GM18511 (cell line): ENCODE results near the gene ODF4.
A peak's percentile ranks its signal among the peaks of the same experiment; 100 is the strongest.
"Not testable (repeated sequence)": the region's sequence is repeated elsewhere in the genome, so short reads cannot be mapped to it uniquely, and the experiment has no call there.

Source experiments
- ATAC-seq: cut with Tn5 transposase; IDR thresholded peaks from one replicate; pipeline ENCODE4 v1.9.1; 2021; ENCODE audit warnings: mild to moderate bottlenecking, moderate library complexity; ENCODE audit not compliant: unreplicated experiment

Gene ODF4

GRCh38 chr17:8365143-8365542 lies 25.5 kb downstream of the ODF4 start:
- no peak for ATAC-seq

GRCh38 chr17:8366231-8366630 lies 26.6 kb downstream of the ODF4 start:
- no peak for ATAC-seq

DNA sequence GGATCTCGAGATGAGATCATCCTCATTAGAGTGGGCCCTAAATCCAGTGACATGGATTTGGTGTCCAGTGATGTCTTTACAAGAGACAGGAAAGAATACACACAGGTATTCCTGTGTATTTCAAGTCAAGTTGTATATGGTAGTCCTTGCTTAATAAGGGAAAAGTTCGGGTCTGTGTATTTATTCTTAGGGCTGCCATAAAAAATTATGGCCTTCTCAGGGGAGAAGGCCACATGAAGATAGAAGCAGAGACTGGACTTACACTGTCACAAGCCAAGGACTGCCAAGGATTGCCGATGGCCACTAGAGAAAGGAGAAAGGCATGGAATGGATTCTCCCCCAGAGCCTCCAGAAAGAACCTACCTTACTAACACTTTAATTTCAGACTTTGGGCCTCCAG lies 28.6 kb downstream of the ODF4 start:
- ATAC-seq = no peak

- ATAC-seq = no peak
Measured at GRCh38 chr17:8369944-8370343, 30.3 kb downstream of the ODF4 start.

DNA sequence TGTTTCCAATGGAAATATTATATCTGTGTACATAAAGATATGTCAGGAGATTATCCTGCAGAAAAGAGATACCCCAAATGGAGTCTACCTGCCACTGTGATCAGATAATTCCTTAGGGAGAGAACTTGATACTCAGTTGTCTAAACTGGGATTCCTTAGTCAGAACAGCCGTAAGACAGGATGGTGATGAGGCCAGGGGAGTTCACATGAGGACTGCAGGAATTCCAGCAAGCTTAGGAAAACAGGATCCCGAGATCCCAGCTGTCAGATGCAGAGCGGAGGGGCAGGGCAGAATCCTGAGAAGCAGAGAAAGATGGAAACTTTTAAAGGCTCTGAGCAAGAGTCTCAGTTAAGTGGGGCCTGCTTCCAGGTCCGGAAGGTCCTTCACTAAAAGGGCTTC lies 32.1 kb downstream of the ODF4 start:
- ATAC-seq = no peak

DNA sequence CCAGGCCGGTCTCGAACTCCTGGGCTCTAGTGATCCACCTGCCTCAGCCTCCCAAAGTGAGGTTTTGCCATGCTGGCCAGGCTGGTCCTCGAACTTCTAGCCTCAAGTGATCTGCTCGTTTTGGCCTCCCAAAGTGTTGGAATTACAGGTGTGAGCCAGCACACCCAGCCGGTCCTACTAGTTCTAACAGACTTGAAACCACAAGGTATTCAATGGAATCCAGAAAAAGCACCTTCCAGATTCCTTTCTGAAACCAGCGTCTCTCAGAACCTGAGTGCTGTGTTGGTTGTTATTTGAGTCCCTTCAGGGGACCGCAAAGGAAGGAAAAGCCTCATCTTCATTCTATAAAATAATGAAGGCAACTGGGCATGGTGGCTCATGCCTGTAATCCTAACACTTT lies 32.8 kb downstream of the ODF4 start:
- ATAC-seq = no peak

DNA sequence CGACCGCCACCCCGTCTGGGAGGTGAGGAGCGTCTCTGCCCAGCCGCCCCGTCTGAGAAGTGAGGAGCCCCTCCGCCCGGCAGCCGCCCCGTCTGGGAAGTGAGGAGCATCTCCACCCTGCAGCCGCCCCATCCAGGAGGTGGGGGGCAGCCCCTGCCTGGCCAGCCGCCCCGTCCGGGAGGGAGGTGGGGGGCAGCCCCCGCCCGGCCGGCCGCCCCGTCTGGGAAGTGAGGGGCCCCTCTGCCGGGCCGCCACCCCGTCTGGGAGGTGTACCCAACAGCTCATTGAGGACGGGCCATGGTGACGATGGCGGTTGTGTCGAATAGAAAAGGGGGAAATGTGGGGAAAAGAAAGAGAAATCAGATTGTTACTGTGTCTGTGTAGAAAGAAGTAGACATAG lies 34.2 kb downstream of the ODF4 start:
- not testable (repeated sequence) for ATAC-seq

DNA sequence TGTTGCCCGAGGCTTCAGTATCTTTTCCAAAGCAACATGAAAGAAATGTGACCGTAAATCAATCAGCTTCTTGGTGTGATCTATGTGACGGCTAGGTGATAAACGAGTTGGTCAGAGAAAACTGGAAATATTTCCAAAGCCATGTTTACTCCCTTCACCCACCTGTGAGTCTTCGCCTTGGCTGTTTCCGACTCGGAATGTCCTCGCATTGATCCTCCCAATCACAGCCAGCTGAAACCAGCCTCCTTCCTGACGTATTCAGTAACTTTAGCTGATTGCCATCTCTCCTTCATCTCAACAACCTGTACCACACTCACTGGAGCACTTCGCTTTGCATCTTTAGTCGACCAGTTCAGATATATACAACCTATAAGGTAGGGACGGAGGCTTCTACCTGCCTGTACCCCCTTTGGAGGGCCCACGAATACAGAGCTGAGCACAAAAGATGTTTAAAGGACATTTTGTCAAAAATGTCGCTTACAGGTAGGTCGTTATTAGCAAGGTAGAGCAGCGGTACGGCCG lies 36.2 kb downstream of the ODF4 start:
- ATAC-seq = no peak

DNA sequence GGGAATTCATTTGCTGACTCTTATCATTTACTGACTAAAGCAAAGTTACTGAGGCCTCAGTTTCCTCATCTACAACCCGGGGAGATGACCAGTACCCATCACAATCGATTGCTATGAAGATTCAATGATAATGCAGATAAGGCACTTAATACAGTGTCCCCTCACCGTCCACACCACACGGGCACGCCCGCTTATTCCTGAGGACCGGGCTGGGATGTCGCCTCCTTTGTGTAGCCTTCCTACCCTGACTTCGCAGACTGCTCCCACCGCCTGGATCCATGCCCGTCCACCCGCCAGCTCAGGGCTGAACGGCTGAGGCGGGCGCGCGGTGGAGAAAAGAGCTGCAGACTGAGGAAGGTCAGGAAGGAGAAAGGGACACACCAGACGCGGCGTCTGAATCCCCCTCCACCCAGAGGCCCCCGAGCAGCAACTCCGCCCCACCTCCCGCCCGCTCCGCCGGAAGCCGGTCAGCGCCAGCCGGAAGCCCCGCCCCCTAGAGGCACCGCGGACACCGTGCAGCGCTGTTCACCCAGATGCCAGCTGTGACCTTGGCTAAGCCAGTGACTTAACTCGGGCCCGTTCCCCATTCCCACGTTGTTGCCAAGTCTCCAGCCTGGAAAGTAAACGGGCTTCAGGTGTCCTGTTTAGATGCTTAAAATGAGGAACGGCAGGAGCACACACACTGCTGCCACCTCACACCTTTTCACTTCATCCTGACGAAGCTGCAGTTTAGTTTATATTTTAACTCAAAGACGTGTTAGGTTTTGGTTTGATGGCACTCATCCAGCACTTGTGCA lies 36.8 kb downstream of the ODF4 start, which contains the start of gene KRABD2:
KRABD2 (minus strand) TSS at position 434 of the 797 bp plus-strand sequence.
- peak; percentile 86 for ATAC-seq

- ATAC-seq = no peak
Measured at GRCh38 chr17:8377422-8377821, 37.8 kb downstream of the ODF4 start.

DNA sequence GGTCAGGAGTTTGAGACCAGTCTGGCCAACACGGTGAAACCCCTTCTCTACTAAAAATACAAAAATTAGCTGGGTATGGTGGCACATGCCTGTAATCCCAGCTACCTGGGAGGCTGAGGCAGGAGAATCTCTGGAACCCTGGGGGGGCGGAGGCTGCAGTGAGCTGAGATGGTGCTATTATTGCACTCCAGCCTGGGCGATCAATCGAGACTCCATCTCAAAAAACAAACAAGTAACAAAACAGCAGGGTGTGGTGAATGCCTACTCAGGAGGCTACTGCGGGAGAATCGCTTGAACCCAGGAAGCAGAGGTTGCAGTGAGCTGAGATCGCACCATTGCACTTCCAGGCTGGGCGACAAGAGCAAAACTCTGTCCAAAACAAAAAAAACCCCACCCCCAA lies 38.5 kb downstream of the ODF4 start:
- not testable (repeated sequence) for ATAC-seq

GRCh38 chr17:8380049-8380448 lies 40.4 kb downstream of the ODF4 start:
- ATAC-seq = no peak

DNA sequence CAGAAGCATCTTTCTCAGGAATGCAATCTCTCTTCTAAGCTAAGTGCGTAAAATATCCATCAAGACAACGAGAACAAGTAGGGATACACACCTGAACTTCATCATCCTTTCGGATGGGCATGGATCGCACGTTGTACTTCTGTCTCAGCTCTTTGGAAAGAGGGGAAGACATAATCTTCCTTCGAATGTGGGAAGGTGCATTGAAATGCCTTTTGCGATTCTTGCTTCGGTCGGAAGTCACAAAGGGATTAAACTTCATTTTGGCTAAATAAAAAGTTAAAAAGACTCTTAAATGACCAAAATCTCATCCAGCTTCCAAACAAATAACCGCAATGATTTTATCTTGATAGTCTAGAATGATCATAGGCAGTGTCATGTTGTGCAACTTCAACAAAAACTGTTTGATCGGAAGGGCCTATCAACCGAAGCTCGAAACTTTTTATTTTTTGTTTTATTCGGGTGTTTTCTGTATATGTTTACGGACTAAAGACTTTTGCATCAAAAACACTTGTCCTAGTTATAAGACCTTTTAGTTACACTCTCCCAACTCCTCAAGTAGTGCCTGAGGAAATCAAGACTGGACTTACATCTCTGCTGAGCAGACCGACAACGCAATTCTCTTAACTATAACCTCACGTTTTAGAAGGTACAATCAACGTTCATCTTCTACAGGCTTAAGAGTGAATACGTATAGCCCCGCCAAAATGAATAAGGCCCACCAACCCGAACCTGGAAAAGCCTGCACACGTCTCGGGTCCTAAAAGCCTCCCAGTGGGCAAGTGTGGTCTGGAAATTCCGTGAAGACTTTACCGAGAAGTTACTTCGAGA lies 42.6 kb downstream of the ODF4 start:
- no peak for ATAC-seq

DNA sequence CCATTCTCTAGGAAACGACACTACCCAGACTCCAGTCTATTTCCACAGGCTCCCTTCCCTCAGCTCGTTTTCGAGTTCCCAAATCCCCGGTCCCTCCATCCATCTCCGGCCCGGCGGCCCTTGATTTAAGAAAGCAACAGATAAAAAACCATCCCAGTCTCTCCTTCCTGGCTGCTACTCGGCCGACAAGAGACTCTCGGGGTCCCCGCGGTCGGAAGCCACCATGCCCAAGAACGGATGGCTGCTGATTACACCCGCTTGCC lies 43.2 kb downstream of the ODF4 start:
- ATAC-seq = peak; percentile 15

- ATAC-seq = peak; percentile 87
Measured at GRCh38 chr17:8383143-8383822, 43.6 kb downstream of the ODF4 start, which contains the start of gene RPL26. RPL26 (minus strand) TSS chr17:8383193; CDS start chr17:8382310, 883 bp downstream.

GRCh38 chr17:8384801-8385378 lies 45.2 kb downstream of the ODF4 start:
- no peak for ATAC-seq

- no peak for ATAC-seq
Measured at GRCh38 chr17:8386841-8387240, 47.2 kb downstream of the ODF4 start.

DNA sequence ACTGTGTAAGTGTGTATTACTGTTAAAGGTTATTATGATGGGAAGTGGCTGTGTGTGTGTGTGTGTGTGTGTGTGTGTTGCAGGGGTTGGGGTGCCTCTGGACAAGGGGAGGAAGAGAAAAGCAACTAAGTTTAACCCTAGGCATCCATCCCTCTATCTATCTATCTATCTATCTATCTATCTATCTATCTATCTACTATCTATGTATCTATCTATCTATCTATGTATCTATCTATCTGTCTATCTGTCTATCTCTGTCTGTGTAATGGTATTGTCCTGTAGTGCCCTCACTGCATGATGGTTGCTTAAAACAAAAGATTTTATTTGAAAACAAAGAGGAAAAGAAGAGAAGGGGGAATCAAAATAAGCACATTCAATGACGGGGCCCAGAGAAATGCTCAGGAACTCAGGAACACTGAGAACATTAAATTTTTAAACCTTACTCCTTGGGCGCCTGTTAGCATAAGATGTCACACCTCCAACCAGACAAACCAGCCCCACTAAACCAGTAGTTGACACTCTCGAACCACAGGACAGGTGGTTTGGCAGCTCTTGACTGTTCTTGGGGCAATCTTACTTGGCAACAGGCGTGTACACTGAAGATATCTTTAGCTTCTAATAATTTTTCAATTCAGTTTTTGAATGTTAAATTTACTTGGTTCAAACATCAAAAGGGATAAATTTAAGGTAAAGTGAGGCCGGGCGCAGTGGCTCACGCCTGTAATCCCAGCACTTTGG lies 48.4 kb downstream of the ODF4 start:
- no peak for ATAC-seq

- ATAC-seq = no peak
Measured at GRCh38 chr17:8391711-8392110, 52.1 kb downstream of the ODF4 start.

- no peak for ATAC-seq
Measured at GRCh38 chr17:8392274-8392673, 52.6 kb downstream of the ODF4 start.
